GM12878 (cell line): Measurements from ENCODE around the gene MYO1E. TPM values are rescaled to one million over a fixed set of nuclear protein-coding genes. Genes with fewer than 3 reads are reported as not detected.

Experiments
- ATAC-seq: fragments of 200-7000 bp; cut with Tn5 transposase; 3 replicates; pipeline ENCODE4 v1.9.1; 2020; ENCODE audit warnings: mild to moderate bottlenecking, moderate library complexity
- BruUV-seq: library from RNA; stranded (reverse); fragments of 400-500 nt; replicated peaks from 2 replicates; lab custom pipeline; 2021; lab: Mats Ljungman, UMichigan
- CTCF ChIA-PET: fragments of 300-600 bp; sonication (Branson Sonifier 250); formaldehyde crosslinking; extraction: SDS; loops from one replicate; lab custom pipeline; 2021; ENCODE audit warnings: inconsistent platforms; lab: Yijun Ruan, JAX
- POLR2A ChIA-PET: fragments of 350-600 bp; formaldehyde crosslinking; extraction: SDS; loops from one replicate; lab custom pipeline; 2021; ENCODE audit warnings: inconsistent platforms; lab: Charles Lee
- RAD21 ChIA-PET: fragments of 300-600 bp; sonication (Branson Sonifier 250); formaldehyde crosslinking; loops from one replicate; lab custom pipeline; 2023; ENCODE audit warnings: antibody characterized with exemption; ENCODE audit not compliant: unreplicated experiment; lab: Charles Lee
- SMC1A ChIA-PET: fragments of 300-600 bp; sonication (Branson Sonifier 250); formaldehyde crosslinking; loops from one replicate; lab custom pipeline; 2023; ENCODE audit not compliant: unreplicated experiment, uncharacterized antibody; lab: Charles Lee
- DNase-seq: peaks from one replicate; pipeline ENCODE4 v3.0.0-alpha.2; 2011; ENCODE audit warnings: low read depth, low spot score
- FAIRE-seq: peaks from 3 replicates; lab custom pipeline; 2011; peaks lifted over from hg19 to GRCh38; lab: Jason Lieb, UNC
- H2AFZ ChIP-seq: 2 replicates; pipeline ENCODE4 v1.6.0; 2011; ENCODE audit warnings: low read depth, low read length, control low read depth; ENCODE audit not compliant: control insufficient read depth
- H3K27ac ChIP-seq: 2 replicates; pipeline ENCODE4 v1.5.1; 2011; ENCODE audit warnings: control low read depth; ENCODE audit not compliant: control insufficient read depth, insufficient read depth
- H3K27me3 ChIP-seq, 2 experiments: replicated peaks in 1 of 2; 2 replicates each; pipeline versions ENCODE4 v1.6.0 to v1.6.1; 2011; ENCODE audit warnings: low read length in 1 of 2; ENCODE audit not compliant: control insufficient read depth in 2 of 2, insufficient read depth in 2 of 2
- H3K36me3 ChIP-seq, 2 experiments: 2 replicates each; pipeline ENCODE4 v1.5.1; 2011; ENCODE audit warnings: low read length in 1 of 2; ENCODE audit not compliant: control insufficient read depth in 2 of 2, insufficient read depth in 2 of 2
- H3K4me1 ChIP-seq: 2 replicates; pipeline ENCODE4 v1.6.1; 2011; ENCODE audit warnings: mild to moderate bottlenecking, low read length, moderate library complexity, mixed read lengths; ENCODE audit not compliant: control insufficient read depth, insufficient read depth
- H3K4me2 ChIP-seq: 2 replicates; pipeline ENCODE4 v1.6.0; 2011; ENCODE audit warnings: control low read depth; ENCODE audit not compliant: control insufficient read depth, insufficient read depth
- H3K4me3 ChIP-seq: fragments of 200-600 bp; sonication (generic); 2 replicates; pipeline ENCODE4 v1.5.1; 2016
- H3K79me2 ChIP-seq: 2 replicates; pipeline ENCODE4 v1.6.0; 2011; ENCODE audit warnings: low read length; ENCODE audit not compliant: control insufficient read depth, insufficient read depth
- H3K9ac ChIP-seq: 2 replicates; pipeline ENCODE4 v1.8.0; 2011; ENCODE audit warnings: low read length, control low read depth, mixed read lengths; ENCODE audit not compliant: control insufficient read depth, insufficient read depth
- H3K9me3 ChIP-seq: replicated peaks from 3 replicates; pipeline ENCODE4 v1.5.1; 2011; ENCODE audit warnings: mild to moderate bottlenecking, low read length; ENCODE audit not compliant: control insufficient read depth, insufficient read depth
- H4K20me1 ChIP-seq: 2 replicates; pipeline ENCODE4 v1.6.0; 2011; ENCODE audit not compliant: control insufficient read depth, insufficient read depth
- ATF7 ChIP-seq: fragments of 450-650 bp; IDR thresholded peaks from 2 replicates; pipeline ENCODE4 v1.6.1; 2016; ENCODE audit warnings: low read depth, mild to moderate bottlenecking
- CEBPB ChIP-seq, 2 experiments: fragments of 150-350 bp in 1 of 2; IDR thresholded peaks; 2 replicates each; pipeline ENCODE4 v1.6.1; 2012 to 2014; ENCODE audit warnings: low read depth in 2 of 2, low read length in 2 of 2, borderline replicate concordance in 1 of 2, inconsistent platforms in 1 of 2
- GABPA ChIP-seq: IDR thresholded peaks from 2 replicates; pipeline ENCODE4 v1.6.1; 2014; ENCODE audit warnings: antibody characterized with exemption, low read depth, mild to moderate bottlenecking, inconsistent platforms
- MEF2A ChIP-seq: IDR thresholded peaks from 2 replicates; pipeline ENCODE4 v1.6.1; 2011; ENCODE audit warnings: low read depth, mild to moderate bottlenecking, low read length, moderate library complexity; ENCODE audit not compliant: insufficient read depth
- MEF2B ChIP-seq: fragments of 450-650 bp; IDR thresholded peaks from 2 replicates; pipeline ENCODE4 v1.6.1; 2018; ENCODE audit warnings: mild to moderate bottlenecking, moderate library complexity; ENCODE audit not compliant: partially characterized antibody, poor library complexity, severe bottlenecking
- RCOR1 ChIP-seq: conservative IDR thresholded peaks from 2 replicates; pipeline ENCODE4 v1.6.1; 2012; ENCODE audit warnings: low read depth, low read length, improper control_type of control experiment
- TARDBP ChIP-seq: IDR thresholded peaks from 2 replicates; pipeline ENCODE4 v1.6.1; 2016; ENCODE audit warnings: borderline replicate concordance
- TBL1XR1 ChIP-seq: IDR thresholded peaks from 2 replicates; pipeline ENCODE4 v1.6.1; 2012; ENCODE audit warnings: low read depth, low read length, improper control_type of control experiment
- TCF12 ChIP-seq: IDR thresholded peaks from 2 replicates; pipeline ENCODE4 v1.6.1; 2011; ENCODE audit warnings: low read depth, mild to moderate bottlenecking, low read length
- TCF3 ChIP-seq: IDR thresholded peaks from 2 replicates; pipeline ENCODE4 v1.6.1; 2012; ENCODE audit warnings: low read depth, mild to moderate bottlenecking, low read length, borderline replicate concordance; ENCODE audit not compliant: insufficient read depth
- TCF7 ChIP-seq: IDR thresholded peaks from 2 replicates; pipeline ENCODE4 v1.6.1; 2014; ENCODE audit warnings: antibody characterized with exemption, borderline replicate concordance
- ZNF622 ChIP-seq: fragments of 450-650 bp; IDR thresholded peaks from 2 replicates; pipeline ENCODE4 v1.6.1; 2017; ENCODE audit warnings: mild to moderate bottlenecking, inconsistent platforms
- WGBS: methylation state at CpG from one replicate; pipeline ENCODE4 v1.1.6; 2016; ENCODE audit warnings: low lambda C conversion rate; ENCODE audit not compliant: insufficient replicate concordance, insufficient coverage; ENCODE audit errors: missing lambda C conversion rate; 5-methylcytosine and 5-hydroxymethylcytosine counted together
- in situ Hi-C: fragments of 300-500 bp; cut with MboI; formaldehyde crosslinking; loops from 9 replicates; pipeline ENCODE4 v1.14.3; 2018; ENCODE audit warnings: mixed read lengths
- intact Hi-C: fragments of 100-400 bp; cut with micrococcal nuclease; formaldehyde crosslinking; loops from one replicate; pipeline ENCODE4 v1.14.2; 2022; ENCODE audit not compliant: unreplicated experiment
- polyA plus RNA-seq, 11 experiments: library from polyadenylated mRNA; depleted of rRNA in 4 of 11; unstranded in 6 of 11; stranded (reverse) in 5 of 11; fragments of >200 nt; fragmentation: Nextera tagmentation in 4 of 11; fragmentation: Illumina TruSeq in 1 of 11; extraction: Ambion mirVana in 4 of 11; extraction: Trizol in 1 of 11; gene quantifications; 1 replicate in 1 of 11; 2 replicates in 10 of 11; pipeline versions ENCODE4 v1.2.1 to v1.2.3, GENCODE V29; 2011 to 2016; ENCODE audit warnings: inconsistent platforms in 2 of 11, missing spikeins in 2 of 11, low read depth in 1 of 11
- total RNA-seq, 4 experiments: library from RNA; depleted of rRNA in 3 of 4; stranded (reverse); fragments of >200 nt in 3 of 4; fragmentation: Illumina TruSeq in 1 of 4; extraction: Trizol in 1 of 4; gene quantifications; 2 replicates each; pipeline versions ENCODE4 v1.2.1 to v1.2.3, GENCODE V29; 2013 to 2021
- TF ChIP-seq, protein P1 (sequence below): fragments of 450-650 bp; IDR thresholded peaks from 2 replicates; pipeline ENCODE4 v1.6.1; 2016; ENCODE audit warnings: mild to moderate bottlenecking
- TF ChIP-seq, protein P2 (sequence below): IDR thresholded peaks from 2 replicates; pipeline ENCODE4 v1.6.1; 2012; ENCODE audit warnings: improper control_type of control experiment, low read depth, low read length; ENCODE audit not compliant: insufficient replicate concordance
- TF ChIP-seq, protein P3 (sequence below): fragments of 450-650 bp; IDR thresholded peaks from 2 replicates; pipeline ENCODE4 v1.6.1; 2017; ENCODE audit warnings: mild to moderate bottlenecking, moderate library complexity

Gene MYO1E
- total and polyA plus RNA-seq, 10 of the 15 experiments (the other 5 are each of a cell fraction or from before 2014, with no cell fraction given) = 10.3 to 266 (median 64.9) TPM

DNA sequence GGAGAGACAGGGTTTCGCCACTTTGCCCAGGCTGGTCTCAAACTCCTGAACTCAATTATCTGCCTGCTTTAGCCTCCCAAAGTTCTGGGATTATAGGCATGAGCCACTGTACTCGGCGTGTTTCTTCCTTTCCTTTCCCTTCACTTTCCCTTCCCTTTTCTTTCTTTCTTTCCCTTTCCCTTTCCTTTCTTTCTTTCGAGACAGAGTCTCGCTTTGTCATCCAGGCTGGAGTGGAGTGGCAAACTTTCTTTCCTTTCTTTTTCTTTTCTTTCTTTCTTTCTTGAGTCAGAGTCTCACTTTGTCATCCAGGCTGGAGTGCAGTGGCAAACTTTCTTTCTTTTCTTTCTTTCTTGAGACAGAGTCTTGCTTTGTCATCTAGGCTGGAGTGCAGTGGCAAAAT lies 183.4 kb downstream of the MYO1E start:
- FAIRE-seq = no peak
- SMC1A ChIA-PET = interaction anchor here (0.8 kb wide), 1 partner anchor 8 kb away, joined by 3 read pairs; no protein-coding TSS in a partner anchor

More for the DNA sequence above, 183.4 kb downstream of the MYO1E start:
- Histone ChIP-seq H3K4me1 (no peaks in the 10 kb centered on the region), H2AFZ (no peak overlapping the region), H3K4me2 (no peak overlapping the region), H3K79me2 (no peaks in the 10 kb centered on the region), H4K20me1 (no peaks in the 10 kb centered on the region), H3K27me3 (no peaks in the 10 kb centered on the region), H3K27ac (no peak overlapping the region), H3K9ac (no peak overlapping the region), H3K4me3 (no peak overlapping the region), H3K36me3 (peaks cover 18 to 58% of the 10 kb centered on the region in 2 experiments), H3K9me3 (no peaks in the 10 kb centered on the region; the same call in 2 of the 3 replicates)
- DNase-seq (no peak), ATAC-seq (no peak)
- BruUV-seq = no TSS peak
- ChIA-PET RAD21 (no interaction called here), CTCF (no interaction called here), POLR2A (no interaction called here)
- intact Hi-C loops = no loop called here
- in situ Hi-C loops = no loop called here
- no peak for TF ChIP-seq TARDBP
- no peak for TF ChIP-seq MEF2B
- no peak for TF ChIP-seq ZNF622
- TF ChIP-seq GABPA = no peak
- no peak for TF ChIP-seq RCOR1
- TF ChIP-seq MEF2A = no peak
- no peak for TF ChIP-seq TCF3
- TF ChIP-seq, protein P1, sequence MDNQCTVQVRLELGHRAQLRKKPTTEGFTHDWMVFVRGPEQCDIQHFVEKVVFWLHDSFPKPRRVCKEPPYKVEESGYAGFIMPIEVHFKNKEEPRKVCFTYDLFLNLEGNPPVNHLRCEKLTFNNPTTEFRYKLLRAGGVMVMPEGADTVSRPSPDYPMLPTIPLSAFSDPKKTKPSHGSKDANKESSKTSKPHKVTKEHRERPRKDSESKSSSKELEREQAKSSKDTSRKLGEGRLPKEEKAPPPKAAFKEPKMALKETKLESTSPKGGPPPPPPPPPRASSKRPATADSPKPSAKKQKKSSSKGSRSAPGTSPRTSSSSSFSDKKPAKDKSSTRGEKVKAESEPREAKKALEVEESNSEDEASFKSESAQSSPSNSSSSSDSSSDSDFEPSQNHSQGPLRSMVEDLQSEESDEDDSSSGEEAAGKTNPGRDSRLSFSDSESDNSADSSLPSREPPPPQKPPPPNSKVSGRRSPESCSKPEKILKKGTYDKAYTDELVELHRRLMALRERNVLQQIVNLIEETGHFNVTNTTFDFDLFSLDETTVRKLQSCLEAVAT = no peak
- TF ChIP-seq, protein P2, sequence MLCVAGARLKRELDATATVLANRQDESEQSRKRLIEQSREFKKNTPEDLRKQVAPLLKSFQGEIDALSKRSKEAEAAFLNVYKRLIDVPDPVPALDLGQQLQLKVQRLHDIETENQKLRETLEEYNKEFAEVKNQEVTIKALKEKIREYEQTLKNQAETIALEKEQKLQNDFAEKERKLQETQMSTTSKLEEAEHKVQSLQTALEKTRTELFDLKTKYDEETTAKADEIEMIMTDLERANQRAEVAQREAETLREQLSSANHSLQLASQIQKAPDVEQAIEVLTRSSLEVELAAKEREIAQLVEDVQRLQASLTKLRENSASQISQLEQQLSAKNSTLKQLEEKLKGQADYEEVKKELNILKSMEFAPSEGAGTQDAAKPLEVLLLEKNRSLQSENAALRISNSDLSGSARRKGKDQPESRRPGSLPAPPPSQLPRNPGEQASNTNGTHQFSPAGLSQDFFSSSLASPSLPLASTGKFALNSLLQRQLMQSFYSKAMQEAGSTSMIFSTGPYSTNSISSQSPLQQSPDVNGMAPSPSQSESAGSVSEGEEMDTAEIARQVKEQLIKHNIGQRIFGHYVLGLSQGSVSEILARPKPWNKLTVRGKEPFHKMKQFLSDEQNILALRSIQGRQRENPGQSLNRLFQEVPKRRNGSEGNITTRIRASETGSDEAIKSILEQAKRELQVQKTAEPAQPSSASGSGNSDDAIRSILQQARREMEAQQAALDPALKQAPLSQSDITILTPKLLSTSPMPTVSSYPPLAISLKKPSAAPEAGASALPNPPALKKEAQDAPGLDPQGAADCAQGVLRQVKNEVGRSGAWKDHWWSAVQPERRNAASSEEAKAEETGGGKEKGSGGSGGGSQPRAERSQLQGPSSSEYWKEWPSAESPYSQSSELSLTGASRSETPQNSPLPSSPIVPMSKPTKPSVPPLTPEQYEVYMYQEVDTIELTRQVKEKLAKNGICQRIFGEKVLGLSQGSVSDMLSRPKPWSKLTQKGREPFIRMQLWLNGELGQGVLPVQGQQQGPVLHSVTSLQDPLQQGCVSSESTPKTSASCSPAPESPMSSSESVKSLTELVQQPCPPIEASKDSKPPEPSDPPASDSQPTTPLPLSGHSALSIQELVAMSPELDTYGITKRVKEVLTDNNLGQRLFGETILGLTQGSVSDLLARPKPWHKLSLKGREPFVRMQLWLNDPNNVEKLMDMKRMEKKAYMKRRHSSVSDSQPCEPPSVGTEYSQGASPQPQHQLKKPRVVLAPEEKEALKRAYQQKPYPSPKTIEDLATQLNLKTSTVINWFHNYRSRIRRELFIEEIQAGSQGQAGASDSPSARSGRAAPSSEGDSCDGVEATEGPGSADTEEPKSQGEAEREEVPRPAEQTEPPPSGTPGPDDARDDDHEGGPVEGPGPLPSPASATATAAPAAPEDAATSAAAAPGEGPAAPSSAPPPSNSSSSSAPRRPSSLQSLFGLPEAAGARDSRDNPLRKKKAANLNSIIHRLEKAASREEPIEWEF = no peak
- TF ChIP-seq, protein P3, sequence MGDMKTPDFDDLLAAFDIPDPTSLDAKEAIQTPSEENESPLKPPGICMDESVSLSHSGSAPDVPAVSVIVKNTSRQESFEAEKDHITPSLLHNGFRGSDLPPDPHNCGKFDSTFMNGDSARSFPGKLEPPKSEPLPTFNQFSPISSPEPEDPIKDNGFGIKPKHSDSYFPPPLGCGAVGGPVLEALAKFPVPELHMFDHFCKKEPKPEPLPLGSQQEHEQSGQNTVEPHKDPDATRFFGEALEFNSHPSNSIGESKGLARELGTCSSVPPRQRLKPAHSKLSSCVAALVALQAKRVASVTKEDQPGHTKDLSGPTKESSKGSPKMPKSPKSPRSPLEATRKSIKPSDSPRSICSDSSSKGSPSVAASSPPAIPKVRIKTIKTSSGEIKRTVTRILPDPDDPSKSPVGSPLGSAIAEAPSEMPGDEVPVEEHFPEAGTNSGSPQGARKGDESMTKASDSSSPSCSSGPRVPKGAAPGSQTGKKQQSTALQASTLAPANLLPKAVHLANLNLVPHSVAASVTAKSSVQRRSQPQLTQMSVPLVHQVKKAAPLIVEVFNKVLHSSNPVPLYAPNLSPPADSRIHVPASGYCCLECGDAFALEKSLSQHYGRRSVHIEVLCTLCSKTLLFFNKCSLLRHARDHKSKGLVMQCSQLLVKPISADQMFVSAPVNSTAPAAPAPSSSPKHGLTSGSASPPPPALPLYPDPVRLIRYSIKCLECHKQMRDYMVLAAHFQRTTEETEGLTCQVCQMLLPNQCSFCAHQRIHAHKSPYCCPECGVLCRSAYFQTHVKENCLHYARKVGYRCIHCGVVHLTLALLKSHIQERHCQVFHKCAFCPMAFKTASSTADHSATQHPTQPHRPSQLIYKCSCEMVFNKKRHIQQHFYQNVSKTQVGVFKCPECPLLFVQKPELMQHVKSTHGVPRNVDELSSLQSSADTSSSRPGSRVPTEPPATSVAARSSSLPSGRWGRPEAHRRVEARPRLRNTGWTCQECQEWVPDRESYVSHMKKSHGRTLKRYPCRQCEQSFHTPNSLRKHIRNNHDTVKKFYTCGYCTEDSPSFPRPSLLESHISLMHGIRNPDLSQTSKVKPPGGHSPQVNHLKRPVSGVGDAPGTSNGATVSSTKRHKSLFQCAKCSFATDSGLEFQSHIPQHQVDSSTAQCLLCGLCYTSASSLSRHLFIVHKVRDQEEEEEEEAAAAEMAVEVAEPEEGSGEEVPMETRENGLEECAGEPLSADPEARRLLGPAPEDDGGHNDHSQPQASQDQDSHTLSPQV = no peak
- no peak for TF ChIP-seq ATF7
- TF ChIP-seq TCF7 = no peak
- TF ChIP-seq CEBPB (IDR thresholded peaks at IDR 0.05; ENCODE audit: borderline replicate concordance in 1 of 2, low read depth in 2 of 2, low read length in 2 of 2) = no peak
- TF ChIP-seq TBL1XR1 = no peak
- TF ChIP-seq TCF12 = no peak
- WGBS = 97% methylated on average over 5 of the region's 5 CpGs
